Measurements from ENCODE around the gene FOS.

Gene FOS

GRCh38 chr14:75322746-75323145 is 44.1 kb downstream of the FOS start:
- no peak for DNase-seq

- no peak for DNase-seq
These were observed 44.9 kb downstream of the FOS start for GRCh38 chr14:75323571-75323970.

GRCh38 chr14:75328558-75329155 is 50.0 kb downstream of the FOS start:
- no peak for DNase-seq

- no peak for DNase-seq
These were observed 50.7 kb downstream of the FOS start for GRCh38 chr14:75329369-75329768.

- DNase-seq: no peak
These were observed 52.8 kb downstream of the FOS start for GRCh38 chr14:75331471-75331870.
